Left ventricle myocardium superior (tissue), 1 donor: ENCODE data around the gene GPR62. TPM values are rescaled to one million over a fixed set of nuclear protein-coding genes. Genes with fewer than 3 reads are reported as not detected.
"Not testable (repeated sequence)": the region's sequence is repeated elsewhere in the genome, so short reads cannot be mapped to it uniquely, and the experiment has no call there.

Experiments used
- ATAC-seq: fragments of 200-7000 bp; cut with Tn5 transposase; one replicate; pipeline ENCODE4 v1.9.1; 2020; ENCODE audit warnings: mild to moderate bottlenecking, moderate library complexity
- DNase-seq: peaks from one replicate; pipeline ENCODE4 v3.0.0-alpha.2; 2020
- intact Hi-C: fragments of 100-400 bp; cut with micrococcal nuclease; formaldehyde crosslinking; loops from one replicate; pipeline ENCODE4 v1.11.0; 2022
- total RNA-seq: library from RNA; stranded (reverse); fragmentation: NEBNext Ultra II Directional; extraction: Animal tissue kit (Norgen Biotek cat#: 25700); gene quantifications from one replicate; pipeline ENCODE4 v1.2.1, GENCODE V29; 2021
- donor health status: DM: no; HTN: yes; CAD: no; lungs with severe emphysema.

GPR62 gene
- total RNA-seq, 1 donor from 2014 or later = 0.15 TPM

DNA sequence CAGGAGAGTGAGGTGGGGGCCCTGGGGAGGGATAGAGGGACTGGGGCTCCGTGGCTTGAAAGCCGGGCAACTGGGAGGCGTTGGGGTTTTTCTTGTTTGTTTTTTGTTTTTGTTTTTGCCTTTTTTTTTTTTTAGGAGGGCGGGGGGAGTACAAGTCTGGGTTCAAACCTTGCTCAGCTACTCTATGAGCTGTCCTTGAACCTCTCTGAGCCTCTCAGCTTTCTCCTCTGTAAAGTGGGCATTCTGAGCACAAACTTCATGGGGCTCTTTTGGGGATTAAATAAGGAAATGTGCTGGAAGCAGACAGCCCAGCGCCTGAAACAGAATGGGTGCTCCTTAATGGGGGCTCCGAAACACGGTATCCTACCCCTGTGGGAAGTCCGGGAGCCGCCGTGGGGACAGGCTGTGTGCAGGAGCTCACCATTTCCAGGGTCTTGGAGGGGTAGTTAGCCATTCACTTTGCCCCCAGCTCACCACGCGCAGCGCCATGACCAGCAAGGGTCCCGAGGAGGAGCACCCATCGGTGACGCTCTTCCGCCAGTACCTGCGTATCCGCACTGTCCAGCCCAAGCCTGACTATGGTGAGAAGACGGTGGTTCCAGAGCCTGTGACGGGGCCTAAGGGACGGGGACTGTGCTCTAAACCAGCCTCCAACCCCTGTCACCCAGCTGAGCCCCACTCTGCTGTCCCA lies 28.5 kb downstream of the GPR62 start:
- DNase-seq (no peak), ATAC-seq (no peak)
- intact Hi-C loops = no loop called here

DNA sequence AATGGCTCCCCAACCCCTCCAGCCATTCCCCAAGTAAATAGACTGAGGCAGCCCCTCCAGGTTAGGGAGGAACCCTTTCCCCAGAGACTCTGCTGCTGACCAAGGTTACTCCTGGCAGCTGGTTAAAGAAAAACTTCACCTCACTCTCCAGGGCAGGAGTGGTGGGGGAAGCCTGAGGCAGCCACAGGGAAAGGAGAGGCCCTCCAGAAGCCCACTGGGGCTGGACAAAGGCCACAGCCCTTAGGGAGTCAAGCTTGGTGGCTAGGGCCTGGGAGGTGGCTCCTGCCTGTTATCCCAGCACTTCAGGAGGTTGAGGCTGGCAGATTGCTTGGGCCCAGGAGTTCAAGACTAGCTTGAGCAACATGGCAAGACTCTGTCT lies 29.1 kb downstream of the GPR62 start:
- DNase-seq = no peak
- intact Hi-C loops = no loop called here
- ATAC-seq = no peak

DNA sequence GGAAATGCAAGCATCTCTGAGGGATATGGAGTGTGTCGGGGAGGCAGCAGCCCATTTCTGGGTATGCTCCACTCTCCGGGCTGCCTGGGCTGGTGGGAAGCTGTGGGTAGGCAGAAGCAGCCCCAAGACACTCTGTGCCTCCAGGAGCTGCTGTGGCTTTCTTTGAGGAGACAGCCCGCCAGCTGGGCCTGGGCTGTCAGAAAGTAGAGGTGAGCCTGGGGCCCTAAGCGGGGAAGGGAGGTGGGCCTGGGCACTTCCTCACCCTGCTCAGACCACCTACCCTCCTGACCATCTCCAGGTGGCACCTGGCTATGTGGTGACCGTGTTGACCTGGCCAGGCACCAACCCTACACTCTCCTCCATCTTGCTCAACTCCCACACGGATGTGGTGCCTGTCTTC lies 29.9 kb downstream of the GPR62 start:
- intact Hi-C loops = no loop called here
- no peak for ATAC-seq
- no peak for DNase-seq

DNA sequence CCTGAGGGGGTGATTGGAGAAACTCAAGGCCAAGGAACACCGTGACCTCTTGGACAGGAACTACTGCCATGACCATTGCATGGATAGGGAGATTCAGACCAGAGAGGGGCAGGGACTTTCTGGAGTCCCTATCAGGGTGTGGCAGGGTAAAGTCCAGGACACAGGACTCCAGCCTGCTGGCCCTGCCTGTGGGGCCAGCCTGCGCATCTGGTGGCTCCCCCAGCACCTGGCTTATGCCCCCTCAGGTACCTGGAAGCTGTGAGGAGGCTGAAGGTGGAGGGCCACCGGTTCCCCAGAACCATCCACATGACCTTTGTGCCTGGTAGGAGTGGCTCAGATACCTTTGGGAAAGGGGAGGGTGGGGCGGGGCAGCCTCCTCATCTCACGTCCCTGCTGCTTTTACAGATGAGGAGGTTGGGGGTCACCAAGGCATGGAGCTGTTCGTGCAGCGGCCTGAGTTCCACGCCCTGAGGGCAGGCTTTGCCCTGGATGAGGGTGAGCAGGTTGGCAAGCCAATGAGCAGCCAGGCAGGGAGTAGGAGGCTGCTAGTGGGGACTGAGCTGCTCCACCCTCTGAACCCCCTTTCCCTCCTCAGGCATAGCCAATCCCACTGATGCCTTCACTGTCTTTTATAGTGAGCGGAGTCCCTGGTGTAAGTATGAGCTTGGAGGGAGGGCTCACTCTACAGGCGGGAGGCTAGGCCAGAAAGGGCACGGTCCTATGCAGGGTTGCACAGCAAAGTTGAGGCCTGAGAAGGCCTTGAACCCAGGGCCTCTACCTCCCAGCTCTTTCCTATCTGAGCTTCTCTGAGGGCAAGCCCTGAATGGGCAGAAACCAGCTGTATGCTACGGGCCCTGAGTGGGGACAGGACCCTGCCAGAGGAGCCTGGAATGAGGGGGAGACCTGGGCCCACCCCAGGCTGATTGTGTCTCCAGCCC lies 31.1 kb downstream of the GPR62 start:
- intact Hi-C loops = no loop called here
- ATAC-seq (no peak), DNase-seq (peak; percentile 13)

DNA sequence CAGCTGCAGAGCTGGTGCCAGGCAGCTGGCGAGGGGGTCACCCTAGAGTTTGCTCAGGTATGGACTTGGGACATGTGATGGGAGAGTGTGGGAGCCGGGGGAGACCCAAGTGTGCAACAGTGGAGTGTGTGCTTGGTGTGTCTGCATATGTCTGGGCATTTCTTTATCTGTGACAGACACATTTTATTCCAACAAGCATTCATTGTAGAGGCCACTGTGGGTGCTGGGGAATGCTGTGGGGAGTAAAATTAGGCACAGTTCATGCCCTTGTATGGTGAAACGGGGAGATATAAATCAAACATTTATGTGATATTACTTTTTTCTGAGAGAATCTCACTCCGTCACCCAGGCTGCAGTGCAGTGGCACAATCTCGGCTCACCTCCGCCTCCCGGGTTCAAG lies 32.4 kb downstream of the GPR62 start:
- no peak for DNase-seq

DNA sequence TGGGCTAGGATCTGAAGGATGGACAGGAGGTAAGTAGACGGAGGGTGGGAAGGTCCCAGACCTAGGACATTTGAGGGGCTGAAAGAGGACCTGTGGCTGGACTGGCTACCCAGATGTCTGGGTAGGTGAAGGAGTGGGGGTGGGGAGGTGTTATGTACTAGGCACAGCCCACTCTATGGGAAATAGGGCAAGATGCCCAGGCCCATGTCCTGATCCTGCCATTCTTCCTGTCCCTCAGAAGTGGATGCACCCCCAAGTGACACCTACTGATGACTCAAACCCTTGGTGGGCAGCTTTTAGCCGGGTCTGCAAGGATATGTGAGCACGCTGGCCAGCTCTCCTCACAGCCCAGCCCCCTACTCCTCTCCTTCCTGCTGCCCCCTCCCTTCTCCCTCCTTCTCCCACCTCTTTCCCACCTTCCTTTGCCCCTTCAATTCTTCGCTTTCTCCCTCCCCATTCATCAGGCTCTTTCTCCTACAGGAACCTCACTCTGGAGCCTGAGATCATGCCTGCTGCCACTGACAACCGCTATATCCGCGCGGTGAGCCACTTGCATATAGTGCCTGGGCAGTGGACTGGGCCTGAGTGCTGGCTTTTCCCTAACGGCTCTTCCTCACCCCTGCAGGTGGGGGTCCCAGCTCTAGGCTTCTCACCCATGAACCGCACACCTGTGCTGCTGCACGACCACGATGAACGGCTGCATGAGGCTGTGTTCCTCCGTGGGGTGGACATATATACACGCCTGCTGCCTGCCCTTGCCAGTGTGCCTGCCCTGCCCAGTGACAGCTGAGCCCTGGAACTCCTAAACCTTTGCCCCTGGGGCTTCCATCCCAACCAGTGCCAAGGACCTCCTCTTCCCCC lies 33.3 kb downstream of the GPR62 start:
- intact Hi-C loops = no loop called here
- ATAC-seq (no peak), DNase-seq (no peak)

More for the DNA sequence above, 32.4 kb downstream of the GPR62 start:
- ATAC-seq = no peak
- intact Hi-C loops = no loop called here

DNA sequence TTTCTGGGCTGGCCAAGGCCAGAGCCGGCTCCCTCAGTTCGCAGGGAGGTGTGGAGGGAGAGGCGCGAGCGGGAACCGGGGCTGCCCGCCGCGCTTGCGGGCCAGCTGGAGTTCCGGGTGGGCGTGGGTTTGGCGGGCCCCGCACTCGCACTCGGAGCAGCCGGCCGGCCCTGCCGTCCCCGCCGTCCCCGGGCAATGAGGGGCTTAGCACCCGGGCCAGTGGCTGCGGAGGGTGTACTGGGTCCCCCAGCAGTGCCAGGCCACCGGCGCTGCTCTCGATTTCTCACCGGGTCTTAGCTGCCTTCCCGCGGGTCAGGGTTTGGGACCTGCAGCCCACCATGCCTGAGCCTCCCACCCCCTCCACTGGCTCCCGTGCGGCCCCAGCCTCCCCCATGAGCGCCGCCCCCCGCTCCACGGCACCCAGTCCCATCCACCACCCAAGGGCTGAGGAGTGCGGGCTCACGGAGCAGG lies 35.4 kb downstream of the GPR62 start:
- intact Hi-C loops, DNase-seq, ATAC-seq: not testable (repeated sequence)

DNA sequence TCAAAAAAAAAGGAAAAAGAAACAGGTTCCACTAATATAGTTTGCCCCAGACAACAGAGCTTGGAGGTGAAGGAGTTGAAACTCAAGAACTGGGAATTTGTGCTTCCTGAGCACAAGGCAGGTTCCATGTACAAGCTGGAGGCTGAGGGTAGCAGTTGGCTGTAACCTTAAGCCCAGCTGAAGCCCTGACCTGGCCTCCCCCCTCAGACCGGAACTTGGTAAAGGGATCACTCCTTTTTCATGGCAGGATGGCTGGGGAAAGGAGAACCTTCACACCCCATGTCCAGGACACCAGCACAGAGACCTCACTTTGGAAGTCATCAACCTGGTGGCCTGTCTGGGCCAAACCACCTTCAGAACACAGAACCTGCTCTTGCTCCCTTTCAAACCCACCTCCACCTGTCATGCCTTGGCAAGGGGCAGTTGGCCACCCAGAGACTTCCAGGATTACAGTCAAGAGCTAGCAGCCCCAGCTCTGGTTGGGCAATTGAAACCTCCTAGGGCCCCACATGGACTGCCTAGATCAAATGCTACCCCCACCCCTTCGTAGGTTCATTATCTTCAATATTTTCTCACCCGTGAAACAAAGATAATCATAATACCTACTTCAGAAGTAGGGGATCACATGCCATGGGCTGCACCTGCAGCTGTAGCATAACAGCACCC lies 37.0 kb downstream of the GPR62 start:
- no peak for ATAC-seq
- intact Hi-C loops = no loop called here
- DNase-seq = no peak

DNA sequence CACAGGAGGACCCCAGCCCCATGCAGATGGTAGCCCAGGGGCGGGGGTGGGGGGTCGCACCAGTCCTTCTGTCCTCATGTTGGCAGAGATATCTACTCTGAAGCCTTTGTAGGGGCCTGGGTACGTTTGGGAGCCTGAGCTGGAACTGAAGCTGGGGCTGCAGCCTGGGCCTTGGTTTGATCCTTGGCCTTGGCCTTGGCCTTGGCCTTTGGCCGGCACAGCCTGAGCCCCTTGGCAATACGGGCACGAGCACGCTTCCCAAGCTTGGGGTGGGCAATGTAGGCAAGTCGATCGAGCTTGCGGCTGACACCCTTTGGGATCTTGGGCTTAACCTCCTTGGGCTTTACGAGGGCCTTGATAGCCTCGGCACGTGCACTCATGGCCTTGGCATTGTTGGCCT lies 38.5 kb downstream of the GPR62 start:
- DNase-seq, intact Hi-C loops, ATAC-seq: not testable (repeated sequence)

DNA sequence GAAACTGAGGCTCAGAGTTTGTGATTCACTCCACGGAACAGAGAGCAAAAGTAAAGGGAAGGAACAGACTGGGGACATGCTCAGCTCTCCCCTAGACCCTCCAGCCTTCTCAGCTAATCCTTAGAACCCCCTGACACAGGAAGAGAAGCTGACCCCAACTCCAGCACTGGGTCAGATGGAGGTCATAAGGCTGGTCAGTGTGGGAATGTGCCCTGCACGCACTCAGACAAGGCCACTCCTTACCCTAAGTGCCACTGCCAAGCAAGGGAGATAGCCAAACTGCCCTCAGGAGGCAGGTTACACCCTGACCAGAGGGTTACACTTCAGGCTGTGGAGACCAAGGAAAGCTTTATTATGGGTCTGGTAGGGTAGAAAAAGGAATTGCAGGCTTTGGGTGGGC lies 39.3 kb downstream of the GPR62 start:
- ATAC-seq = no peak
- DNase-seq = no peak
- intact Hi-C loops = no loop called here

DNA sequence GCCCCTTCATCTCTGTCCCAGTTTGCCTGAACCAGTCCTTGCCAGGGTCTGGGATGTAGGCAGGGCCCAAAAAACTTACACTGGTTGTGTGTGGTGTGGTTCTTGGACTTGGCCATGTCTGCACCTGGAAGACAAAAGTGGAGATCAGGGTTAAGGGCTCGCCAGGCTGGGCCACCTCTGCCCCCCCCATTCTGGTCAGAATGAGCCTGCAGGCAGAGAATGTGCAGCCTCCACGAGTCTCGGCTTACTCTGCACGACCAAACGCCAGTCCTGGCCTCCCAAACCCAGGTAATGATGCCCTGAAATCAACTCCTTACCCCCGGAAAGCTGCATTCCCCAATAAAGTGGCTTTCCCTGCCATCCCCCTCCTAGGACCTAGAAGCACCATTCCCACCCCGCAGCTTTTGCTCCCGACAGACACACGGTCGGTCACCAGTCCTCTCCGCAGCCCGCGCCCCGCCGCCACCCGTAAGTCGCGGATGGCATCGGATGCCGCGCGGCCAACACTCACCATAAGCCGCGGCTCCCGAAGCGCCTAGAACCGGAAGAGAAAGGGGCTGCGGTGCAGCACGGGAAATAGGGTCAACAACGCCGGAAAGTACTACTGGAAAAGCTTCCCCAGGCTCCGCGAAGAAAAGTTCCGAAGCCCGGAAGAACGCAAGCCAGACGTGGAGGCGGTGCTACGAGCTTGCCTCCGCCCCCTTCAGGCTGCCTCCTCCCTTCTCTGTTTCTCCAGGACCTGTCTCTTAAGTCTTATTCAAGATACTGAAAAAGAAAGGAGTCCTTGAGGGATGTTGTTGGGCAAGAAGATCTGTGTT lies 40.4 kb downstream of the GPR62 start, which contains the start of gene RPL29:
RPL29 (minus strand) TSS at position 550 of the 818 bp plus-strand sequence; CDS start at position 116, 434 bp downstream.
- ATAC-seq = peak; percentile 94
- intact Hi-C loops = no loop called here
- peak; percentile 91 for DNase-seq

DNA sequence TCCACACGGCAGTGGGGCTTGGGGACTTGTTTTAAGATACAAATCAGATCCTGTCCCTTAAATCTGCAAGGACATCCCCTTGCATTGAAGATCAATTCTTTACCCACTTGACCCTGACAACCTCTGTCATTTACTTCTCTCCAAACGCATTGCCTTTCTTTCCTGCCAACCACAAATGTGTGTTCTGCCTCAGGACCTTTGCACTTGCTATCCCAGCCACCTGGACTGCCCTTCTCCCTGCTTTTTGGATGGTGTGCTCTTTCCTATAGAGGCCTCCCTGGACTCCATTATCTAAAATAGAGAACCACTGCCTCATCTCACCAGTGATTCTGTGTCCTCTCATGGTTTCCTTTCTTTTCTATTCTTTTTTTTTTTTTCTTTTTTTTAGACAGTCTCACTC lies 42.0 kb downstream of the GPR62 start:
- intact Hi-C loops = no loop called here
- ATAC-seq (no peak), DNase-seq (no peak)

DNA sequence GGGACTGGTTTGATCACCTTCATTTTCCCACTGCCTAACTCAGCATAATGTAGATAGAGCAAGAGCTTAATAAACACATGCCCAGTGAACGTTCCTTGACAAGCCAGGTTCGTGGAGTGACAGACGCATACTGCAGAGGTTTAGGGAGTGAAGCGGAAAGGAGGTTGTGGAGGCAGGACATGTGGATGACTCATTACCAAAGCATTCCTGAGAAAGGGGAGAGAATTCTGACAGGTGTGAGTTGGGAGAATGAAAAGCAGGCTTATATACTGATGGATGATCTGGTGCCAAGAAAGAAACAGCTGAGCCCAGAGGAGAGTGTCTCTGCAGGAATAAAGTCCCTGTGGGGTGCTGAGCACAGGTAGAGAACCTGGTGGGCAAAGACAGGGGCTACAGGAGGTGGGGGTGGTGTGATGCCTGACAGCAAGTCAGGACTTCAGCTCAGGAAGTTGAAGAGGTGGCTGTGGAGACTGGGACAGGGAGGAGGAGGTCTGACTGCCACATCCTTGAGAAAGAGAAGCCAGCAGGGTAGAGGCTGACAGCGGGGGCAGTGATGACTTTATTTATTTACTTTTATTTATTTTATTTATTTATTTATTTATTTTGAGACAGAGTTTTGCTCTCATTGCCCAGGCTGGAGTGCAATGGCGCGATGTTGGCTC lies 42.9 kb downstream of the GPR62 start:
- ATAC-seq (no peak), DNase-seq (no peak)
- intact Hi-C loops = no loop called here

DNA sequence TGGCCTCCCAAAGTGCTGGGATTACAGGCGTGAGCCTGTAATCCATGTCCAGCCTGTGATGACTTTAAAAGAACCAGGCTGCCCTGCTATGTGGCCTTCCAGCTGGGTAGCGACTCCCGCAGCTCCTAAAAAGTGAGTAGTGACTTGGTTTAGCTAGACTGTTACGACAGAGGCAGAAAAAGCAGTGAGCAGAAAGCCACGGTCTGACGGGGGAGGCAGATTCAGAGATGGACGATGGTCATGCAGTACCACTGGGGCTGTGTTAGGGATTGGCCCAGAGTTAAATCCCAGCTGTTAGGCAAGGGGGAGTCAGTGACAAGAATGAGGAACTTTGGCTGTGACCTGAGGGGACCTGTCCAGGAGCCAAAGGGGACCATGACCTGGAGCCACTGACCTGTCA lies 43.6 kb downstream of the GPR62 start:
- ATAC-seq = no peak
- no peak for DNase-seq
- intact Hi-C loops = no loop called here

DNA sequence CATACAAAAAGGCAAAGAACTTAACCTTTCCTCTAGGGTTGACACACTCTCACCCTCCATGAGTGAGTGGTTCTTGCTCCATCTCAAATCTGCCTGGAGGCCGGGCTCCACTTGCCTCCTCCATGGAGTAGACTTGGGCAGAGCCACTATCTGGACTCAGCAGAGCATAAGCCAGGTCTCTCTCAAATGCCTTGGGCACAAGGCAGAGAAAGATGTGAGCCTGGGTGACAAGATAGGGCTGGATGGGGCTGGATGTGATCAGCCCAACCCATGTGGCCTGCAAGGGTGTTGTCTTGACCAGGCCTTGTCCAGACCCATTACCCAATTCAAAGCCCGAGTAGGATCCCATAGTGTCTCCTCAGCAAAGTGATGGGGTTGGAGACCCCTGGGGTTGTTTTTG lies 44.7 kb downstream of the GPR62 start:
- intact Hi-C loops = loop anchor here (5.0 to 10.0 kb wide), 2 partner anchors 55 to 122 kb away; partner anchors contain the start of gene DUSP7
- no peak for ATAC-seq
- no peak for DNase-seq

DNA sequence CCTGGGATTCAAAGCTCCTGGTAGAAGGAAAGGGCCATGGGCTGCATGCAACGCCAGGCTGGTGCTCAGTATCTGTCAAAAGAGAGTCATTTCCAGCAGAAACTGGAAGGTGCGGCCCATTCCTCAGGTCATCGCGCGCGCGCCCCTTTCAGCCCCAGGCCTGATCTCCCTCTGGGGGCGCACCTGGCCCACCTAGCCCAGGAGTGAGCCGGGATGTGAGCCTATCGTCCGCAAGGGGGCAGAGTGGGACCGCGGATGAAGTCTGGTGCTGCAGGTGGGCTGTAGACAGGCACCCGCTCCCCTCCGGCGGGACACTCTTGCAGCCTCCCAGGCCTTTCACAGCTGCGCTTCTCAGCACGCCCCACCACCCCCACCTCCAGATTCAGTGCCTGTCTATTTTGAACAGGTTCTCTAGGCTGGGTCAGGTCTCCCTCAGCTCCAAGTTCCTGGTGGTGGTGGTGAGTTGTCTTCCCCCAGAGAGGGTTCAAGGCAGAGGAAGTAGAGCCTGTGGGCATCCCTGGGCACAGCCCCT lies 46.3 kb downstream of the GPR62 start:
- DNase-seq = peak; percentile 87
- intact Hi-C loops = loop anchor here (5.0 to 10.0 kb wide), 2 partner anchors 53 to 121 kb away; partner anchors contain the start of gene DUSP7
- peak; percentile 69 for ATAC-seq

DNA sequence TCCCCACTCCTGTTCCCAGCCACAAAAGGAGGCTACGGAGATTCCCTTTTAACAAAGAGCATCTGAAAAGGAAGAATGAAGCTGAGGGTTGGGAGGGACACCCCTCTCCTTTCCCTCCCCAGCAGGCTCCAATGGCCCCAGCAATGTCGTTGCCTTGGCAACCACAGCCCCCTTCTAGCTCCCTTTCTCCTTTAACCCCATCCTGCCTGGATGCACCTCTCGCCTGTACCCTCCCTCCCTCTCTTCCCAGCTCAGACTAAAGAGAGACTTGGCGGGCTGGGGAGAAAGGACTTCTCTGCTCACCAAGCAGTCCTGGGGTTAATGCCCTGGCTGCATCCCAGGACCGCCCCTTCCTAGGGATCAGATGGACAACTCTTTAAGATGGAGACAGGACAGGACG lies 47.6 kb downstream of the GPR62 start:
- intact Hi-C loops = loop anchor here (5.0 to 10.0 kb wide), 2 partner anchors 52 to 120 kb away; partner anchors contain the start of gene DUSP7
- DNase-seq (no peak), ATAC-seq (no peak)
